Thoracic aorta (tissue), 2 donors: ENCODE data around the gene LRP6. TPM values are rescaled to one million over a fixed set of nuclear protein-coding genes. Genes with fewer than 3 reads are reported as not detected.
"Not testable (repeated sequence)": the region's sequence is repeated elsewhere in the genome, so short reads cannot be mapped to it uniquely, and the experiment has no call there.

Source experiments
- ATAC-seq: fragments of 150-250 bp; one replicate; pipeline ENCODE4 v1.8.0; 2017; ENCODE audit warnings: low read depth; ENCODE audit not compliant: insufficient number of reproducible peaks, low FRiP score
- DNase-seq: peaks from one replicate; pipeline ENCODE4 v3.0.0-alpha.2; 2020; ENCODE audit warnings: low spot score
- H3K27ac ChIP-seq, 2 donors: fragments of 200-600 bp; sonication (generic); 1 replicate in 1 of 2; 2 replicates in 1 of 2; pipeline ENCODE4 v1.5.1; 2016; ENCODE audit warnings: mild to moderate bottlenecking in 2 of 2, moderate library complexity in 2 of 2
- H3K27me3 ChIP-seq: fragments of 200-600 bp; sonication (generic); replicated peaks from 2 replicates; pipeline ENCODE4 v1.6.0; 2016; ENCODE audit warnings: mild to moderate bottlenecking; ENCODE audit not compliant: insufficient read depth
- H3K36me3 ChIP-seq: fragments of 200-600 bp; sonication (generic); one replicate; pipeline ENCODE4 v1.5.1; 2016
- H3K4me1 ChIP-seq, 2 donors: fragments of 200-600 bp; sonication (generic); 1 replicate in 1 of 2; 2 replicates in 1 of 2; pipeline versions ENCODE4 v1.5.1 to v1.6.0; 2016; ENCODE audit warnings: low read depth in 2 of 2, mild to moderate bottlenecking in 1 of 2; ENCODE audit not compliant: control insufficient read depth in 1 of 2
- H3K4me3 ChIP-seq: fragments of 200-600 bp; sonication (generic); 2 replicates; pipeline ENCODE4 v1.5.1; 2016; ENCODE audit warnings: mild to moderate bottlenecking
- H3K9me3 ChIP-seq: fragments of 200-600 bp; sonication (generic); 2 replicates; pipeline ENCODE4 v1.5.1; 2016
- CTCF ChIP-seq: fragments of 200-600 bp; sonication (generic); IDR thresholded peaks from one replicate; pipeline ENCODE4 v1.5.1; 2019; ENCODE audit warnings: antibody characterized with exemption
- total RNA-seq, 2 donors: library from RNA; depleted of rRNA; stranded (reverse); fragments of >200 nt; gene quantifications; one replicate each; pipeline versions ENCODE4 v1.1.0 to v1.2.3, GENCODE V29; 2016

LRP6 gene
- total RNA-seq, 2 donors from 2014 or later = 39.9 to 41.5 TPM

GRCh38 chr12:12126551-12126950, 140.3 kb downstream of the LRP6 start:
- H3K9me3 ChIP-seq = no peaks in the 10 kb centered on the region
- ATAC-seq (no peak), DNase-seq (no peak)
- no peaks in the 10 kb centered on the region for H3K27me3 ChIP-seq
- no peaks in the 10 kb centered on the region for H3K4me1 ChIP-seq
- no peak for TF ChIP-seq CTCF
- H3K27ac ChIP-seq = no peak overlapping the region
- no peaks in the 10 kb centered on the region for H3K36me3 ChIP-seq
- no peak overlapping the region for H3K4me3 ChIP-seq

GRCh38 chr12:12123036-12123604, 143.7 kb downstream of the LRP6 start:
- peak overlapping the region in 1 of 2 donors; percentile 11 for H3K27ac ChIP-seq
- DNase-seq (no peak), ATAC-seq (no peak)
- H3K27me3 ChIP-seq = no peaks in the 10 kb centered on the region
- no peaks in the 10 kb centered on the region for H3K36me3 ChIP-seq
- no peaks in the 10 kb centered on the region for H3K4me1 ChIP-seq
- no peaks in the 10 kb centered on the region for H3K9me3 ChIP-seq
- H3K4me3 ChIP-seq = no peak overlapping the region
- TF ChIP-seq CTCF = no peak

- H3K4me3 ChIP-seq = no peak overlapping the region
- TF ChIP-seq CTCF = no peak
- no peak for ATAC-seq
- no peaks in the 10 kb centered on the region for H3K27me3 ChIP-seq
- no peak overlapping the region for H3K27ac ChIP-seq
- H3K4me1 ChIP-seq = no peaks in the 10 kb centered on the region
- DNase-seq = no peak
- H3K36me3 ChIP-seq = no peaks in the 10 kb centered on the region
- no peaks in the 10 kb centered on the region for H3K9me3 ChIP-seq
Measured at GRCh38 chr12:12121061-12121460, 145.8 kb downstream of the LRP6 start.

- no peaks in the 10 kb centered on the region for H3K9me3 ChIP-seq
- ATAC-seq (no peak), DNase-seq (no peak)
- no peak overlapping the region for H3K4me3 ChIP-seq
- no peak overlapping the region for H3K27ac ChIP-seq
- H3K4me1 ChIP-seq = no peaks in the 10 kb centered on the region
- H3K36me3 ChIP-seq = no peaks in the 10 kb centered on the region
- H3K27me3 ChIP-seq = no peaks in the 10 kb centered on the region
- no peak for TF ChIP-seq CTCF
Measured at GRCh38 chr12:12116677-12117076, 150.2 kb downstream of the LRP6 start.

GRCh38 chr12:12115514-12115913, 151.3 kb downstream of the LRP6 start:
- Histone ChIP-seq H3K27ac (no peak overlapping the region), H3K36me3 (no peaks in the 10 kb centered on the region), H3K4me1 (no peaks in the 10 kb centered on the region), H3K27me3 (no peaks in the 10 kb centered on the region), H3K4me3 (no peak overlapping the region), H3K9me3 (no peaks in the 10 kb centered on the region)
- ATAC-seq = no peak
- no peak for DNase-seq
- TF ChIP-seq CTCF = no peak

- not testable (repeated sequence) for H3K27me3 ChIP-seq, ATAC-seq, H3K36me3 ChIP-seq, H3K4me1 ChIP-seq, H3K27ac ChIP-seq, DNase-seq
- Histone ChIP-seq H3K9me3 (peaks cover 12% of the 10 kb centered on the region), H3K4me3 (peak overlapping the region; percentile 55)
Measured at GRCh38 chr12:12110923-12111555, 155.8 kb downstream of the LRP6 start.
